HCT116 (cell line): Measurements from ENCODE around the gene EIF4G3. TPM values are rescaled to one million over a fixed set of nuclear protein-coding genes. Genes with fewer than 3 reads are reported as not detected.
"Not testable (repeated sequence)": the region's sequence is repeated elsewhere in the genome, so short reads cannot be mapped to it uniquely, and the experiment has no call there.

Experiments
- ATAC-seq: fragments of 200-7000 bp; cut with Tn5 transposase; 2 replicates; pipeline ENCODE4 v1.9.1; 2020; ENCODE audit warnings: mild to moderate bottlenecking, moderate library complexity
- BruUV-seq: library from RNA; stranded (reverse); fragments of 400-500 nt; replicated peaks from 2 replicates; lab custom pipeline; 2021; lab: Mats Ljungman, UMichigan
- CTCF ChIA-PET: fragments of 300-600 bp; sonication (Branson Sonifier 250); formaldehyde crosslinking; loops from one replicate; lab custom pipeline; 2021; ENCODE audit warnings: antibody characterized with exemption; lab: Charles Lee
- POLR2A ChIA-PET: fragments of 300-600, 350-600 bp; sonication (Branson Sonifier 250); formaldehyde crosslinking; loops from one replicate; lab custom pipeline; 2021; ENCODE audit warnings: antibody characterized with exemption; lab: Charles Lee
- RAD21 ChIA-PET, 2 experiments: fragments of 300-600 bp; sonication (Branson Sonifier 250); formaldehyde crosslinking; loops; one replicate each; lab custom pipeline; 2023; ENCODE audit warnings: low total read pairs in 2 of 2; ENCODE audit not compliant: uncharacterized antibody in 2 of 2, unreplicated experiment in 2 of 2, low non-redundant PET in 1 of 2; lab: Charles Lee
- DNase-seq: peaks from one replicate; pipeline ENCODE4 v3.0.0-alpha.2; 2010; ENCODE audit warnings: low read depth, low spot score
- H2AFZ ChIP-seq: fragments of 200-600 bp; shearing (Covaris generic), sonication (generic); 2 replicates; pipeline ENCODE4 v1.6.1; 2017; ENCODE audit warnings: low read depth, mixed run types, mixed read lengths, antibody characterized with exemption, low read length; ENCODE audit not compliant: poor library complexity, severe bottlenecking
- H3K27ac ChIP-seq: 2 replicates; pipeline ENCODE4 v1.5.1; 2012; ENCODE audit warnings: low read depth, low read length
- H3K27me3 ChIP-seq: fragments of 200-600 bp; sonication (generic); 2 replicates; pipeline ENCODE4 v1.6.1; 2016; ENCODE audit warnings: mixed run types, low read length, mixed read lengths; ENCODE audit not compliant: insufficient read depth
- H3K36me3 ChIP-seq, 2 experiments: fragments of 200-500 bp in 1 of 2; fragments of 200-600 bp in 1 of 2; sonication (Bioruptor generic) in 1 of 2; sonication (generic) in 1 of 2; 2 replicates each; pipeline versions ENCODE4 v1.5.1 to v1.6.1; 2014 to 2016; ENCODE audit warnings: low read length in 2 of 2, inconsistent platforms in 1 of 2, mixed read lengths in 1 of 2, mixed run types in 1 of 2; ENCODE audit not compliant: insufficient read depth in 2 of 2, control insufficient read depth in 1 of 2
- H3K4me1 ChIP-seq, 2 experiments: fragments of 200-600 bp in 1 of 2; sonication (generic) in 1 of 2; 2 replicates each; pipeline versions ENCODE4 v1.5.1 to v1.6.1; 2012 to 2017; ENCODE audit warnings: low read length in 2 of 2, inconsistent platforms in 1 of 2, mild to moderate bottlenecking in 1 of 2, mixed read lengths in 1 of 2, mixed run types in 1 of 2, moderate library complexity in 1 of 2; ENCODE audit not compliant: insufficient read depth in 2 of 2, control insufficient read depth in 1 of 2
- H3K4me2 ChIP-seq: fragments of 200-600 bp; sonication (generic); 2 replicates; pipeline ENCODE4 v1.6.1; 2017; ENCODE audit warnings: mixed run types, low read length, mixed read lengths
- H3K4me3 ChIP-seq, 2 experiments: fragments of 200-600 bp in 1 of 2; sonication (generic) in 1 of 2; replicated peaks in 1 of 2; 2 replicates each; pipeline ENCODE4 v1.5.1; 2011 to 2016; ENCODE audit warnings: low read length in 2 of 2, control low read depth in 1 of 2, low read depth in 1 of 2, mild to moderate bottlenecking in 1 of 2, mixed read lengths in 1 of 2, mixed run types in 1 of 2
- H3K79me2 ChIP-seq: fragments of 200-600 bp; sonication (generic); 2 replicates; pipeline ENCODE4 v1.6.1; 2017; ENCODE audit warnings: mild to moderate bottlenecking, mixed run types, low read length, moderate library complexity, mixed read lengths; ENCODE audit not compliant: insufficient read depth
- H3K9ac ChIP-seq: fragments of 200-600 bp; sonication (generic); 2 replicates; pipeline ENCODE4 v1.6.1; 2016; ENCODE audit warnings: low read length, mixed read lengths
- H3K9me2 ChIP-seq: fragments of 200-600 bp; sonication (generic), shearing (Covaris generic); 2 replicates; pipeline ENCODE4 v1.6.1; 2017; ENCODE audit warnings: mixed run types, mild to moderate bottlenecking, moderate library complexity; ENCODE audit not compliant: insufficient read depth
- H3K9me3 ChIP-seq, 2 experiments: fragments of 200-500 bp in 1 of 2; fragments of 200-600 bp in 1 of 2; sonication (Bioruptor generic) in 1 of 2; sonication (generic) in 1 of 2; 2 replicates each; pipeline ENCODE4 v1.6.1; 2014 to 2017; ENCODE audit warnings: low read length in 2 of 2, mixed read lengths in 2 of 2, inconsistent platforms in 1 of 2, low read depth in 1 of 2, mild to moderate bottlenecking in 1 of 2, mixed run types in 1 of 2, moderate library complexity in 1 of 2; ENCODE audit not compliant: control insufficient read depth in 1 of 2, insufficient read depth in 1 of 2
- H4K20me1 ChIP-seq: fragments of 200-600 bp; sonication (generic), shearing (Covaris generic); 2 replicates; pipeline ENCODE4 v1.6.1; 2017; ENCODE audit warnings: mixed run types, mild to moderate bottlenecking, moderate library complexity; ENCODE audit not compliant: insufficient read depth
- EGR1 ChIP-seq: IDR thresholded peaks from 2 replicates; pipeline ENCODE4 v1.6.1; 2012; ENCODE audit warnings: low read depth
- POLR2A ChIP-seq: IDR thresholded peaks from 2 replicates; pipeline ENCODE4 v1.7.0; 2011; ENCODE audit warnings: borderline replicate concordance; ENCODE audit not compliant: insufficient read depth, insufficient read length; ENCODE audit errors: extremely low read depth
- REST ChIP-seq: IDR thresholded peaks from 2 replicates; pipeline ENCODE4 v1.6.1; 2012; ENCODE audit warnings: low read depth
- SRF ChIP-seq: IDR thresholded peaks from 2 replicates; pipeline ENCODE4 v1.6.1; 2012; ENCODE audit warnings: low read depth
- ZNF274 ChIP-seq: fragments of 200-500 bp; sonication (Bioruptor generic); IDR thresholded peaks from 2 replicates; pipeline ENCODE4 v1.6.1; 2014; ENCODE audit warnings: mild to moderate bottlenecking, low read depth, low read length, inconsistent platforms
- intact Hi-C: fragments of 100-400 bp; cut with micrococcal nuclease; formaldehyde crosslinking; loops from 2 replicates; pipeline ENCODE4 v1.10.0; 2022
- total RNA-seq: library from RNA; stranded (reverse); gene quantifications from one replicate; pipeline ENCODE4 v1.2.1, GENCODE V29; 2021; ENCODE audit not compliant: unreplicated experiment

The EIF4G3 gene
- total RNA-seq, 1 experiment from 2014 or later = 40.1 TPM

DNA sequence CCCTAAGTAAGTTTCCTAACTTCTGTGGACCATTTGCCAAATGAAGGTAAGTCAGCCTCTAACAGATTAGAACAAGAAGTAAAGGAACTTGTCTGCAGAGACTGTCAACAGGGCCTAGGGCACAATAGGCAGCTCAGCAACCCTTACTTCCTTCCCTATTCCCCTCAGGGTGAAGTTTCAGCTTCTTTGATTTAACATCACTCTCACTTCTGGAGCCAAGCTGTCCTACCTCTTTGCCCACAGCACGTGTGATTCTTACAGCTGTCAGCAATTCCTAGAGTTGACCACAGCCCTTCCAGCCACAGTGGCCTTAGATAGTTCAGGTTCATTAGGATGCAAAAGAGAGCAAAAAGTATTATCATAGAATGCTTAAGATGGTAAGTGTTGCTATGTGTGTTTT lies 7.6 kb upstream of the EIF4G3 start:
- Histone ChIP-seq H3K79me2 (no peaks in the 10 kb centered on the region), H3K36me3 (no peaks in the 10 kb centered on the region), H3K4me1 (no peaks in the 10 kb centered on the region)
- no peak for TF ChIP-seq EGR1
- TF ChIP-seq POLR2A = no peak
- TF ChIP-seq SRF = no peak
- TF ChIP-seq REST = no peak
- TF ChIP-seq, all 23 proteins: peak for 0
- intact Hi-C loops = no loop called here
- Histone ChIP-seq H2AFZ (no peak overlapping the region), H3K9me3 (no peaks in the 10 kb centered on the region), H4K20me1 (no peaks in the 10 kb centered on the region), H3K9ac (no peak overlapping the region), H3K9me2 (no peaks in the 10 kb centered on the region), H3K27me3 (no peaks in the 10 kb centered on the region), H3K27ac (no peak overlapping the region), H3K4me2 (no peak overlapping the region), H3K4me3 (no peak overlapping the region)
- ChIA-PET POLR2A (no interaction called here), CTCF (no interaction called here), RAD21 (no interaction called here)
- ATAC-seq (no peak), DNase-seq (no peak)
- BruUV-seq = no TSS peak

- H3K4me2 ChIP-seq = no peak overlapping the region
- no peak overlapping the region for H2AFZ ChIP-seq
- TF ChIP-seq ZNF274 = no peak
- intact Hi-C loops = no loop called here
- no peaks in the 10 kb centered on the region for H3K36me3 ChIP-seq
- H3K9me3 ChIP-seq = no peaks in the 10 kb centered on the region
- no peaks in the 10 kb centered on the region for H3K9me2 ChIP-seq
- ChIA-PET CTCF (no interaction called here), RAD21 (no interaction called here), POLR2A (no interaction called here)
- no peaks in the 10 kb centered on the region for H4K20me1 ChIP-seq
- H3K27me3 ChIP-seq = no peaks in the 10 kb centered on the region
- ATAC-seq = no peak
- H3K4me1 ChIP-seq = peaks cover under 1 to 1% of the 10 kb centered on the region in 2 experiments; a peak in 2 of 4 replicates
- BruUV-seq = no TSS peak
- no peak overlapping the region for H3K27ac ChIP-seq
- no peak for DNase-seq
- no peak overlapping the region for H3K4me3 ChIP-seq
- no peaks in the 10 kb centered on the region for H3K79me2 ChIP-seq
- H3K9ac ChIP-seq = no peak overlapping the region
Observed at GRCh38 chr1:21182181-21182731, 5.6 kb upstream of the EIF4G3 start.

GRCh38 chr1:21178271-21178670 lies 1.6 kb upstream of the EIF4G3 start:
- ATAC-seq, H3K4me3 ChIP-seq, H3K9me2 ChIP-seq, CTCF ChIA-PET, RAD21 ChIA-PET, H3K9me3 ChIP-seq, H3K27me3 ChIP-seq, H3K27ac ChIP-seq, H2AFZ ChIP-seq, H3K4me2 ChIP-seq, BruUV-seq, H4K20me1 ChIP-seq, DNase-seq, H3K9ac ChIP-seq, H3K36me3 ChIP-seq: not testable (repeated sequence)
- peaks cover 27% of the 10 kb centered on the region for H3K79me2 ChIP-seq
- POLR2A ChIA-PET = interaction anchor here (0.8 kb wide), 1 partner anchor 20 kb away, joined by 4 read pairs; no protein-coding TSS in a partner anchor
- intact Hi-C loops = loop anchor here (5.0 kb wide), 1 partner anchor 156 kb away; no protein-coding TSS in a partner anchor
- peaks cover 8 to 22% of the 10 kb centered on the region in 2 experiments; a peak in 3 of 4 replicates for H3K4me1 ChIP-seq
